ENCODE data around the gene APCDD1. TPM values are rescaled to one million over a fixed set of nuclear protein-coding genes. Genes with fewer than 3 reads are reported as not detected.

APCDD1 gene
- polyA plus RNA-seq, 1 experiment = 0.01 TPM

DNA sequence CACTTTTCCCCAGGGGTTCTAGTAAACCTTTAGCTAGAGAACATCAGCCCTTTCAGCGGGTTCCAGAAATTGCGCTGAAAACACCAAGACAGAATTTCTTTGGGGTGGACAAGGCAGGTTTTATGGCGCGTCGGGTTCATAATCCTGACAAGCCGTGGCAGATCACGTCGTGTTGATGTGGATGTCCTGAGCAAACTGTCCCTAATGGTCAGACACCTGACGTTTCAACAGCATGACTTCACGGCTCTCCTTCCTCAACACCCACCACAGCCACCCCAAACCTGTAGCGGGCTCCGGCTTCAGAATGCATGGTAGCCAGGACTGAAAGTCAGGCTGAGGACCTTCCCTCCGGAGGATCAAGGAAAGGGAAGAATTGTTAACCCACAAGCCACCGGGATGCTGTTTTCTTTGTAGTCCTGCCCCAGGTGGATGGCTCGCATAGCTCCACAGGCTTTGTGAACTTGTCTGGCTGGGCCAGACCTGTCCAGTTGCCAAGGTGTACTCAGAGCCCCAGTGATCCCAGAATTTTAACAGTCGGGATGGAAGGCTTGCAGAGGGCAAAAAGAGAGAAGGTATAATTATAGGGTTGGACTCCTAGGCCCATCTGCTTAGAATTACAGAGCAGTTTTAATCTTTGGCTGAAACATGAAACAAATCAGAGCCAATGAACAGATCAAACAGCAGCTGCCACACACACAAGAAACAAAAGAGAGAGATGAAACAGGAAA, 1.5 kb downstream of the APCDD1 start:
- no peak overlapping the region for H3K4me3 ChIP-seq (ENCODE audit: low read depth, low read length)
- TF ChIP-seq, protein P1, sequence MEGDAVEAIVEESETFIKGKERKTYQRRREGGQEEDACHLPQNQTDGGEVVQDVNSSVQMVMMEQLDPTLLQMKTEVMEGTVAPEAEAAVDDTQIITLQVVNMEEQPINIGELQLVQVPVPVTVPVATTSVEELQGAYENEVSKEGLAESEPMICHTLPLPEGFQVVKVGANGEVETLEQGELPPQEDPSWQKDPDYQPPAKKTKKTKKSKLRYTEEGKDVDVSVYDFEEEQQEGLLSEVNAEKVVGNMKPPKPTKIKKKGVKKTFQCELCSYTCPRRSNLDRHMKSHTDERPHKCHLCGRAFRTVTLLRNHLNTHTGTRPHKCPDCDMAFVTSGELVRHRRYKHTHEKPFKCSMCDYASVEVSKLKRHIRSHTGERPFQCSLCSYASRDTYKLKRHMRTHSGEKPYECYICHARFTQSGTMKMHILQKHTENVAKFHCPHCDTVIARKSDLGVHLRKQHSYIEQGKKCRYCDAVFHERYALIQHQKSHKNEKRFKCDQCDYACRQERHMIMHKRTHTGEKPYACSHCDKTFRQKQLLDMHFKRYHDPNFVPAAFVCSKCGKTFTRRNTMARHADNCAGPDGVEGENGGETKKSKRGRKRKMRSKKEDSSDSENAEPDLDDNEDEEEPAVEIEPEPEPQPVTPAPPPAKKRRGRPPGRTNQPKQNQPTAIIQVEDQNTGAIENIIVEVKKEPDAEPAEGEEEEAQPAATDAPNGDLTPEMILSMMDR (IDR thresholded peaks at IDR 0.05; ENCODE audit: low read depth, low read length) = no peak
- H3K9me3 ChIP-seq (ENCODE audit: control insufficient read depth, insufficient read depth, low read length) = peaks cover 3% of the 10 kb centered on the region; the same call in 1 of the 2 replicates
- CTCF ChIA-PET = no interaction called here
- peaks cover 43% of the 10 kb centered on the region for H3K27me3 ChIP-seq (ENCODE audit: control insufficient read depth, insufficient read depth, low read length)
- DNase-seq (ENCODE audit: low read depth, low spot score) = no peak
- POLR2A ChIA-PET = no interaction called here
- H3K27ac ChIP-seq (ENCODE audit: low read depth, low read length) = no peak overlapping the region

DNA sequence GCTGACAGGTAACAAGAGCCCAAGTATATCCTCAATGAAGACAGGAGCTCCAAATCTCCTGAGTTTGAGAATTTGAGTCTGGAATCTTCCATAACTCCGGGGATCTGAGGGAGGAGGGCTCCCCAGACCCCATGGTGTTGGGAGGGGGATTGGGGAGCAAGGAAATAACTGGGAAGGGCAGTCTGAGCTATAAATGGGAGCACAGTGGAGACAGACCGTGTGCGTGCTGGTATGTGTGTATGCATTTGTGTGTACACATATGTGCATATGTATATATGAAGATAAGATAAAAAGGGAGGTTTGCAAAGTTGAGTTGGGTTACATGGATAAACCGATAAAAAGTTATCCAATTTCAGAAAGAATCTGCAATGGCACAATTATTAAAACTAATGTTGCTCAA, 2.3 kb downstream of the APCDD1 start:
- H3K27ac ChIP-seq (ENCODE audit: low read depth, low read length) = no peak overlapping the region
- peaks cover 3% of the 10 kb centered on the region; the same call in 1 of the 2 replicates for H3K9me3 ChIP-seq (ENCODE audit: control insufficient read depth, insufficient read depth, low read length)
- TF ChIP-seq, protein P1 (IDR thresholded peaks at IDR 0.05; ENCODE audit: low read depth, low read length) = no peak
- DNase-seq (ENCODE audit: low read depth, low spot score) = no peak
- CTCF ChIA-PET = no interaction called here
- H3K27me3 ChIP-seq (ENCODE audit: control insufficient read depth, insufficient read depth, low read length) = peaks cover 43% of the 10 kb centered on the region
- H3K4me3 ChIP-seq (ENCODE audit: low read depth, low read length) = no peak overlapping the region
- POLR2A ChIA-PET = no interaction called here

DNA sequence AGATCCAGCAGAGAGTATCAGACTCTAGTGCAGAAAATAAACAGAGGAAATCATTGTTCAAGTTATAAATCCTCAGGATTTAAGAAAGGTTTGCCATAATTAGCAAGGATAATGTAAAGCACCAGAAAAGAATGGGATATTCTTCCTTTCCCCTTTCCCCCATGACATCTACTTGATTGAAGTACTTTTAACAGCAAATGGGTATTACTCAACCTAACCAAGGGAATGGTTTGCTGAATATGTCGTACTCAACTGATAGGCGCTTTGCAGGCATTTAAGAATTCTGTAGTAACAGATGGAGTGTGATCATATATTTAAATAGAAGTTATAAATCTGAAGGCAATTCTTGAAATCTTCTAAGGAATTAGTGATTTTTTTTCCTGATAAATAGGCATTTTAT, 2.7 kb downstream of the APCDD1 start:
- ChIA-PET POLR2A (no interaction called here), CTCF (no interaction called here)
- TF ChIP-seq, protein P1 (IDR thresholded peaks at IDR 0.05; ENCODE audit: low read depth, low read length) = no peak
- no peak overlapping the region for H3K4me3 ChIP-seq (ENCODE audit: low read depth, low read length)
- no peak for DNase-seq (ENCODE audit: low read depth, low spot score)
- H3K27ac ChIP-seq (ENCODE audit: low read depth, low read length) = no peak overlapping the region
- H3K27me3 ChIP-seq (ENCODE audit: control insufficient read depth, insufficient read depth, low read length) = peaks cover 41% of the 10 kb centered on the region
- peaks cover 3% of the 10 kb centered on the region; the same call in 1 of the 2 replicates for H3K9me3 ChIP-seq (ENCODE audit: control insufficient read depth, insufficient read depth, low read length)

DNA sequence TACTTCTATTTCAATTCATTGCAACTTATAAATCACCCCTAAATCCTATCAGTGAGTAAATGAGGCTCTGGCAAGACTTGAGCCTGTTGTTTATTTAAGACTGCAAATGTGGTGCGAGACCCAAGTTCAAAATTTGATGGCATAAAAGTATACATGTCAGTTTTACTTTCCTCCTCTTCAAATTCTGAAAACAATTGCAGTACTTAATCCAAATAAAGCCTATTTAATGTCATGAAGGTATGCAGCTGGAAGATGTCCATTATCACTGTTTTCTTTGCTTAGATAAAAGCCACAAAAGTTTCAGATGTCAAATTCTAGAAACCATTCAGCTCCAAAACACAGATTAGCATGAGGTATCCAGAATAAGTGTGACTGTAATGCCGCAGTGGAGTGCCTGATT, 3.3 kb downstream of the APCDD1 start:
- TF ChIP-seq, protein P1 (IDR thresholded peaks at IDR 0.05; ENCODE audit: low read depth, low read length) = no peak
- CTCF ChIA-PET = no interaction called here
- Histone ChIP-seq H3K27ac (ENCODE audit: low read depth, low read length) (no peak overlapping the region), H3K4me3 (ENCODE audit: low read depth, low read length) (no peak overlapping the region), H3K9me3 (ENCODE audit: control insufficient read depth, insufficient read depth, low read length) (peaks cover 3% of the 10 kb centered on the region; the same call in 1 of the 2 replicates), H3K27me3 (ENCODE audit: control insufficient read depth, insufficient read depth, low read length) (peaks cover 36% of the 10 kb centered on the region)
- no peak for DNase-seq (ENCODE audit: low read depth, low spot score)
- POLR2A ChIA-PET = no interaction called here

DNA sequence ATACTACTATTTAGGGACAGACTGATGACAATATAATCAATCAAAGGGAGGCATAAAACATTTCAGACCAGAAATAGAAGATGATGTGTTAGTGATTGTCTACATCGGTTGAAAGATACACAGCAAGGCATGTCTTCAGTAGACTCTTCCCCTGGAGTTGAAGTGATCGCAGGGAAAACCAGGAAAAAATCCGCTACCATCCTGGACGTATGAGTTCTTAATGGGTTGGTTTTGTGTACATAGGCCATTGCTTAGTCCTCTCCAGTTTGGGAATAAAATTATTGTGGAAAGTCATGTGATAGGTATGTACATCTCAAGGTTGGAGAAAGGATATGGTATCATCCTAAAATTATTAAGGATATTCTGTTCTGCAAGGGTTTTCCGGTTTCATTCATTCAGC, 4.3 kb downstream of the APCDD1 start:
- ChIA-PET CTCF (no interaction called here), POLR2A (no interaction called here)
- TF ChIP-seq, protein P1 (IDR thresholded peaks at IDR 0.05; ENCODE audit: low read depth, low read length) = no peak

More for the DNA sequence above, 4.3 kb downstream of the APCDD1 start:
- DNase-seq (ENCODE audit: low read depth, low spot score) = no peak
- Histone ChIP-seq H3K9me3 (ENCODE audit: control insufficient read depth, insufficient read depth, low read length) (peaks cover 3% of the 10 kb centered on the region; the same call in 1 of the 2 replicates), H3K27me3 (ENCODE audit: control insufficient read depth, insufficient read depth, low read length) (peaks cover 30% of the 10 kb centered on the region), H3K27ac (ENCODE audit: low read depth, low read length) (no peak overlapping the region), H3K4me3 (ENCODE audit: low read depth, low read length) (no peak overlapping the region)

All from AG04450 (cell line).